ENCODE results near the gene CMSS1.

GRCh38 chr3:100098784-100099070 lies 281.1 kb downstream of the CMSS1 start:
- TF ChIP-seq POLR2A (IDR thresholded peaks at IDR 0.05; ENCODE audit: low read depth, low read length) (no peak), POLR2AphosphoS5 (IDR thresholded peaks at IDR 0.05; ENCODE audit: low read depth, low read length) (no peak)
